Stimulated activated CD4-positive, alpha-beta T cell treated with anti-CD3 and anti-CD28 coated beads, Interleukin-4, amount 100 ng/mL, for 48 hours (primary cell): Measurements from ENCODE around the gene ATG9A.
"Not testable (repeated sequence)": the region's sequence is repeated elsewhere in the genome, so short reads cannot be mapped to it uniquely, and the experiment has no call there.

ENCODE experiments used
- DNase-seq, 2 donors: peaks; one replicate each; pipeline ENCODE4 v3.0.0-alpha.2; 2020; ENCODE audit warnings: low read depth in 2 of 2

ATG9A gene, protein sequence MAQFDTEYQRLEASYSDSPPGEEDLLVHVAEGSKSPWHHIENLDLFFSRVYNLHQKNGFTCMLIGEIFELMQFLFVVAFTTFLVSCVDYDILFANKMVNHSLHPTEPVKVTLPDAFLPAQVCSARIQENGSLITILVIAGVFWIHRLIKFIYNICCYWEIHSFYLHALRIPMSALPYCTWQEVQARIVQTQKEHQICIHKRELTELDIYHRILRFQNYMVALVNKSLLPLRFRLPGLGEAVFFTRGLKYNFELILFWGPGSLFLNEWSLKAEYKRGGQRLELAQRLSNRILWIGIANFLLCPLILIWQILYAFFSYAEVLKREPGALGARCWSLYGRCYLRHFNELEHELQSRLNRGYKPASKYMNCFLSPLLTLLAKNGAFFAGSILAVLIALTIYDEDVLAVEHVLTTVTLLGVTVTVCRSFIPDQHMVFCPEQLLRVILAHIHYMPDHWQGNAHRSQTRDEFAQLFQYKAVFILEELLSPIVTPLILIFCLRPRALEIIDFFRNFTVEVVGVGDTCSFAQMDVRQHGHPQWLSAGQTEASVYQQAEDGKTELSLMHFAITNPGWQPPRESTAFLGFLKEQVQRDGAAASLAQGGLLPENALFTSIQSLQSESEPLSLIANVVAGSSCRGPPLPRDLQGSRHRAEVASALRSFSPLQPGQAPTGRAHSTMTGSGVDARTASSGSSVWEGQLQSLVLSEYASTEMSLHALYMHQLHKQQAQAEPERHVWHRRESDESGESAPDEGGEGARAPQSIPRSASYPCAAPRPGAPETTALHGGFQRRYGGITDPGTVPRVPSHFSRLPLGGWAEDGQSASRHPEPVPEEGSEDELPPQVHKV

DNA sequence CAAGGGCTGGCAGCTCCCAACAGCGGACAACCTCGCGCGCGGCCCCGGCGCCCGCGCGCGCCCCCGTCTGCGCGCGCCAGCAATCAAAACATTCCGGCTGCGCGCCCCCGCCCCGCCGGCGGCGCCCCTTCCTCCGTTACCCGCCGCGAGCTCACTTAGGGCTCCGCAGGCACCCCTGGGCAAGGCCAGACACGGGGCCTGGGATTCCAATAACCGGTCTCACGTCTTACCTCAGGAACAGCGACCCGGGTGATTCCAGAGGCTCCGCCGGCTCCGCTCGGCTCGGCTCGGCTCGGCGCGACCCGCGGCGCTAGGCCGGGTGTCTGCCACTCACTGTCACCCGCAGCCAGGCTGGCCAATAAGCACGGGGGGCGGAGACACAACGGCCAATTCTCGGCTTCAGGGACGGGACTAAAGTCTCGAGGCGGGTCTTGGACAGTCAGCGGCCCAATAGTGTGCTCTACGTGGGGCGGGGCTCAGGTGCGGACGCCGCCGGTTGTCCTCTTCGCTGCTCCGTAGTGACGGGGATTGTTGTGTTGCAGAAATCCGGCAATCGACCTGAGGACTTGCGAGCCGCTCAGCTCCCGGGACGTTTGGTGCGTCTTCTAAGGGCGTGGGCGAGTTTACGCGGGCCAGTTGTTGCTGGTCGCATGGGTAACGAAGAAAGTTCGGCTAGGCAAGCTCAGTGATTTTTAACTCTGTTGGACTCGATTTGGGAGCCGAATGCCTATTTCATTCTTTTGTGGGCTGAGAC is at the start of gene ATG9A, which contains the start of gene ANKZF1:
ATG9A (minus strand) TSS at position 332 of the 754 bp plus-strand sequence. CDS start 1,612 bp downstream, outside the sequence.
ANKZF1 (plus strand) TSS at position 502 of the 754 bp plus-strand sequence. CDS start 452 bp downstream, outside the sequence.
- peak; percentile 95 to 99 for DNase-seq

DNA sequence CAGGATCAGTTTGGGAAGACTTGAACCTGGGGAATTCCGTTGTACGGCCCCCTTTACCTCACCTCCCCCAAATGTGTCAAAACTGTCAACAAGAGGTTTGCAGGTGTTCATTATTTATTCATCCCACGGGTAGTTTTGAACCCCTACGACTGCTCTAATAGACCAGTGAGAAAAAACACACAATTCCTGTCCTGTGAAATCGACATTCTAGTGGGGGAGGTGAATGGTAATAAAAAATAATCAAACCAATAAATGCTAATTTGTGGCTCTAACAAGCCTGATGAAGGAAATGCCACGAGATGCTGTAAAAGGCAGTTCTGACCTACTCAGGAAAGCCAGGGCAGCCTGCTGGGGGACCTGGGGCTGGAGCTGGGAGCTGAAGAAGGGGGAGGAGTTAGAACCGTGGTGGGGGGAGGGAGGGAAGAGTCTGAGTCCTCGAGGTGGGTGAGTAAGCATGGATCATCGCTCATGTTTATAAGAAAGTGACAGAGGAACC is 49.3 kb upstream of the ATG9A start:
- DNase-seq = no peak

DNA sequence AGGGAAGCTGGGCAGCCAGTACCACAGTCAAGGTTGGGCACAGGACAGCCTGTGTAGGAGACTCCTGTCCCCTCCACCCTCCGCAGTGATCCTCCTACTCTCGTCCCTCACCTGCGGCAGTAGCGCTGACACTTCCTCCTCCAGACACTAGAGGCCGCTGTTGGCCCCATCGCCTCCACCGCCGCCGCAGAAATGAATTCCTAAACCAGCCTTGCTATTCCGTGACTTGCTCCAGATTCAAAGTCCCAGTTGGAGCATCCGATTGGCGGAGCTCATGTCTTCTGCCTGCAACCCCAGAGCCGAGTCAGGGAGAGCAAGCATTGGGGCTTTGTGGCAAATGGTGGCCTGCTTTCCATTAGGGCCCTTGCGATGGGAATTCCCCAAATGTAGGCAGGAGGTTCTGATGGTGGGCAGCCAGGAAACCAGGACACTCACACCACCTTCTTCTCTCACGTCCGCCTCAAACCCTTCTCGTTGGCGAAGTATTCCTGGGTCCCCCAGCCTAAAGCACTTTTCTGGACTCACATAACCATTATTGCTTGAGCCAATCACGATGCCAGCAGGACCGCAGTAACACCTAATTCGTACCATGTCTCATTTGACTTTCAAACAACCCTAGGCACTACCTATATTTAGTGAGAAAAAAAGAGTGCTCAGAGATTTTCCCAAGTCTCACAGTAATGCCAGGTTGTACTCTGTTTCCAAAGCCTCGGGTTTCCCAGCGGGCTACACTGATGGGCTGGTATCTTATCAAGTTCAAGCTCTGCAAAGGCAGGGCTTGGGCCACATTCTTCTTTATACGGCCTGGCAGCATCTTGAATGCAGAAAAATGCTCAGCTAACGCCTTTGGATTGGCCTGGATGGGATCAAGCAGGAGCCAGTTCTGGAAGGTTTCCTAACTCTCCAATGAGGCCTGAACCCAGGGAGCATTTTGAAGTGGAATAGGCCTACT is 48.5 kb upstream of the ATG9A start:
- DNase-seq = peak; percentile 57 to 66

DNA sequence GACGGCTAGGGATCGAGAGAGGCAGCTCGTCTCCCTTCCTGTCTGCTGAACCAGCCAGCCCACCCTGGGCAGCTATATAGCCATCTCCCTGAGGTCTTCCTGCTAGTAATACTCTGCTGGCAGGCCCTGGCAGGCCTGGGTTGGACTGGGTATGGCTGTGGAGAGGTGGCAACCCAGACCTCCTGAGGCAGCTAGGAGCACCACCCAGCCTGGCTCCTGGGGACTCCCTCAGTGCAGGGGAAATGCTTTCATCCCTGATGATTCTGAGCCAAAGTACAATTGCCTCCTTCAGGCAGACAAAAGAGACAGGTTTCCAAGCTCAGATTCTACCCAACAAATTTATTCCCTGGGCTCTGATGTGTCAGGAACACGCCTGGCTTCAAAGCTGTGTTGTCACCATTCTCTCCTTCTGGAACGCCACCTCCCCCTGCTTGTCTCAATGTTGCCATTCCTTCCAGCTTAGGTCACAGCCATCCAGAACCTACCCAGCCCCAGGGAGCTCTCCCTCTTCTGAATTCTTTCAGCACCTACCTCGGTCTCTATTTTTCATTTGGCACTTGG is 45.0 kb upstream of the ATG9A start:
- DNase-seq = no peak

DNA sequence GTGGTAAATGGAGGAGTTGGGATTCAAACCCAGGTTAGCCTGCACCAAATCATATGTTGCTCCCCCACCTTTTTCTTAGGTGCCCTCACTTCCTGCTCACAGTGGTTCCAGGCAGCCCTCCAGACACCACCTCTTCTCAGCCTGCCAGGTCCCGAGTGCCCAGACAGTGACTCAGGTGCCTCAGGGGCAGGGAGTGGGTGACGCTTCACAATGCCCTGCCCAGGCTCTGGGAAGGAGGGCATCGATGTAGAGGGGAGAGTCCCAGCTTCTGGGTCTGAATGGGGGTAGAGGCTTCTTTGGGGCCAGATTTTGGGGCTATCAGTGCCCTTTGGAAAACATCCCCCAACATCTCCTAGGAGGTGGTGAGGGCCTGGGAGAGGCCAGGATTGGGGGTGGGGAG is 44.5 kb upstream of the ATG9A start:
- no peak for DNase-seq

DNA sequence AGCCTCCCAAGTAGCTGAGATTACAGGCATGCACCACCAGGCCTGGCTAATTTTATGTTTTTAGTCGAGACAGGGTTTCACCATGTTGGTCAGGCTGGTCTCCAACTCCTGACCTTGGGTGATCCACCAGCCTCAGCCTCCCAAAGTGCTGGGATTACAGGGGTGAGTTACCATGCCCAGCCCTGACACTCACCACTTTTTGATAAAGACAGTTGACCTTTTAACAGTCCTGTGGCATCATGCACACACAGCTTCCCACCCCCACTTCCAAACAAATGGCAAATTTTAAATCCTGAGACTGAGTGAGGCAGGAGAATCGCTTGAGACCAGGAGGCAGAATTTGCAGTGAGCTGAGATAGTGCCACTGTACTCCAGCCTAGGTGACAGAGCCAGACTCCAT is 43.6 kb upstream of the ATG9A start:
- no peak for DNase-seq

DNA sequence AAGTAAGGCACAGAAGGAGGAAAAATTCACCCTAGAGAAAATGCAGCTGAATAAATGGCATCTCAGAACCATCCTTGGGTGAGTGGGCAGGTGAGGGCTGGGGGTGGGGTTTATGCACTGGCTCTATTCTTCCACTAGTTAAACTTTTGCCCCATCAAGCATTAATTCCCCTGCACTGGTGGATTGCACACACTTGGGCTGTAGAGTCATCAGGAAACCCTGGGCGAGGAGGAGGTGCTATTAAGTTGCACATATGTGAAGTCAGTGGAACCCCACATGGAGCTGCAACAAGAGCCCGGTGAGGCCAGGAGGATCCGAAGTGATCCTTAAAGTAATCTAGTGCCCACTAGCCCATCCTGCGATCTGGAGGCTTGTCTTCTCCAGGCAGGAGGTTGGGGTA is 42.9 kb upstream of the ATG9A start:
- no peak for DNase-seq

DNA sequence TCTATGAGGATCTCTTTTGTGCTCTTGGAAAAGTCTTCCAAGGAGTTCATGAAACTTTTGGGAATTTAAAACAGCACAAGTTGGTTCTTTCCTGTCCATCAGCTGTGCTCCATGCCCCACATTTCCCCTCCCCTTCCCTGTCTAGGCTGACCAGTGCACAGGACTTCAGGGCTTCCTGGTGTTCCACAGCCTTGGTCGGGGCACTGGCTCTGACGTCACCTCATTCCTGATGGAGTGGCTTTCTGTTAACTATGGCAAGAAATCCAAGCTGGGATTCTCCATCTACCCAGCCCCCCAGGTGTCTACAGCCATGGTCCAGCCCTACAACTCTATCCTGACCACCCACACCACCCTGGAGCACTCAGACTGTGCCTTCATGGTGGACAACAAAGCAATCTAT is 41.6 kb upstream of the ATG9A start:
- no peak for DNase-seq

DNA sequence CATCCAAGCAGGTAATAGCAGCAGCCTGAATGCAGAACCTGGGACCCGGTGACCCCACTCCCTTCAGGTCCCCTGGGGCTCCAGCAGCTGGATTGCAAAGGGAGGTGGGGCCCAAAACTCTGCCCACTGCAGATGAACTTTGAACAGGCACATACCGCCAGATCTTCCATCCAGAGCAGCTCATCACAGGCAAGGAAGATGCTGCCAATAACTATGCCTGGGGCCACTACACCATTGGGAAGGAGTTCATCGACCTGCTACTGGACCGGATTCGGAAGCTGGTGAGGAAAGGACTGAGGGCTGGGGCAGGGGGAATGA is 40.6 kb upstream of the ATG9A start:
- no peak for DNase-seq

DNA sequence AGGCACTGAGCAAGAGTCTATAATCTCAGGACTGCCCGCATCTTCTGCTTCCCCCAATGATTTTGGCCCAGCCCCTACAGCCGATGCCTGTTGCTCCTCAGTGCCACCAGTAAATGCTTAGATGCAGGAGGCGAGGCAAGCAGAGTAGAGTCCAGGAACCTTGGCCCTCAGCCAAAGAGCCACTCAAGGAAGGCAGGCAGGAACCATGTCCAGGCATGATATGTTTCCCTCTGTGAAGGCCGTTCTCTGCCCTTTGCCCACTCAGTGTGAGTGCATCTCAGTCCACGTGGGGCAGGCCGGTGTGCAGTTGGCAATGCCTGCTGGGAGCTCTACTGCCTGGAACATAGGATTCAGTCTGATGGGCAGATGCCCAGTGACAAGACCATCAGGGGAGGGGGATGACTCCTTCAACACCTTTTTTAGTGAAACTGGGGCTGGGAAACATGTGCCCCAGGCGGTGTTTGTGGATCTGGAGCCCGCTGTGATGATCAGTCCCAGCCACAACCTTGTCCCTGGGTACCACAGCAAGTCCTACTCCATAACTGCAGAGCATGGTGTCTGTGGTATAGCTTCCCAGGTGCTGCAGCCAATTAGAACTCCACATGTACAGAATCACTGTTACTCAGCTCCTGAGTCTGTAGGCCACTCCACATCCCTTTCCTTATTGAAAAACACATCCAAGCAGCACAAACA is 40.1 kb upstream of the ATG9A start:
- DNase-seq = no peak

DNA sequence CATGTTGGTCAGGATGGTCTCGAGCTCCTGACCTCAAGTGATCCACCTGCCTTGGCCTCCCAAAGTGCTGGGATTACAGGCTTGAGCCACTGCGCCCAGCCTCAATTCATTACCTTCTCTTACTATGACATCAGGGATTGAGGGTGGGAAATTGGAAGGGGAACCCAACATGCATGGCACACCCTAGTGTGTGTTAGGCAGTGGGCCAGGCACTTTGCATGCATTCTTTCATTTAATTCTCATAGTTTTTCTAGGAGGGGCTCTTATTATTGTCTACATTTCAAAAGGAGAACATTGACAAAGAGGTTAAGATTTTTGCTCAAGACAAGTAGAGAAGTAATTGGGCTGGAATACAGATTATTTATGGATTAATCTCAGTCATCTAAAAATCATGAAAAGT is 38.9 kb upstream of the ATG9A start:
- no peak for DNase-seq

DNA sequence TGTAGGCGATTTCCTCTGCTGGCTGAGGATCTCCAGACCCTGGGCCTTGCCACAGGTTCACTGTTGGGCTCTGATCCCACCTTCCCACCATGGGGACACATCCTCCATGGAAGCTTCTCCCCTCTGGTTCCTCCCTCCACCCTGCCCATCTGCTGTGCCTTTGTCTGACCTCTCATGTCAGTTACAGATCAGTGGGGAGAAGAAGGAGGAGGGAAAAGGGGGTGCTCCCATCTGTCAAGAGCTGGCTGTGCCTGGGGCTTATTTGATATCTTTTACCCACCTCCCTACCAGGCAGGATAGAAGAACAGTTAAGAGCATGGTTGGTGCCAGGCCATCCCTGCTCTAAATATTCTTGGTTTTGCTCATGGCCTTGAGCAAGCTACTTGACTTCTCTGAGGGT is 37.5 kb upstream of the ATG9A start:
- no peak for DNase-seq

DNA sequence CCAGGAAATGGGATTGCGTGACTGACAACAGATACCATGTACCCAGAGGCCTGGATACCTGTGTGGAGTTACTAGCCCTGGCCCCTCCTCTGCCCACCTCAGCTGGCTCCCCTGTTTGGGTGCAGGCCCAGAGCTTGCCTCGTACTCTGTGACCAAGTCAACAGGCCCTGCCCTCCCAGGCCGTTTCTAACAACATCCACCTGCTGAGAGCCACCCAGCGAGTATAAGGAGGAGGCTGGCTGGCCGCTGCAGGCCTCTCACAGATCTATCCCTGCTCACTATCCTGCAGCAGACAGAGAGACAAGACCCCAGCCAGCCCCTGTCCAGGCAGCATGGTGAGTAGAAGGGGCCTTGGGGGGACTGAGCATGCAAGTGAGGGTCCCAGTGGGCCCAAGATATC is 36.8 kb upstream of the ATG9A start:
- no peak for DNase-seq

DNA sequence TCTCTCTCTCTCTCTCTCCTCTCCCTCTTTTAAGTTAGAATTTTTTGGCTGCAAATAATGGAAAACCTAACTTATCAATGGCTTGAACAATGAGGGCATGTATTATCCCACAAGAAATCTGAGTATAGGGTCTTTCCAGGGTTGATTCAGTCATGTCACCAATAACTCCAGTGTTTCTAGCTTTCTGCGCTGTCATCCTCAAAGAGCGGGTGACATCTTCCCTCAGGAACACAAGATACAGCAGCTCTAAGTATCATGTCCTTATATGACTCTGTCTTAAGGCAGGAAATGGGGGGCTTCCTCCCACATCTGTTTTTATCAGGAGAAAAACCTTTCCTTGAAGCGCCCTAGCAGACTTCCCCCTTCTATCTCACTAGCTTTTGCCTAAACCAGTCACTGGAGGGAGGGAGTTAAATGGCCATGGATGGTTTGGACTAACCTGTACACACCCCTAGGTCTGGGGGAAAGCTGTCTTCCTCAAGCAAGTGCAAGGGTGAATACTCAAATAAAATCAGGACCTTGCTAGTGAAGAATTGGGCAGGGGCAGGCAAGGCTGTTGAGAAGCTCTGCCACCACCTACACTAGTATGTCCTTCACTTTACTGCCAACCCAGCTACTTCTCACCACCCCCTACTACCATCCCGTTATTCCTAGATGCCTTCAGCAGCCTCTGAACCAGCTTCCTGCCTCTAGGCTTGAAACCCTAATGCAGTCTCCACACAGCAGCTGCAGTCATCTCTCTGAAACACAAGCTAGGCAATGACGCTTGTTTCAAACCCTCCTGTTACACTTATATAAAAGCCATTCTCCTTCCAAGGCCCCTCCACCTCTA is 31.8 kb upstream of the ATG9A start:
- DNase-seq = no peak

DNA sequence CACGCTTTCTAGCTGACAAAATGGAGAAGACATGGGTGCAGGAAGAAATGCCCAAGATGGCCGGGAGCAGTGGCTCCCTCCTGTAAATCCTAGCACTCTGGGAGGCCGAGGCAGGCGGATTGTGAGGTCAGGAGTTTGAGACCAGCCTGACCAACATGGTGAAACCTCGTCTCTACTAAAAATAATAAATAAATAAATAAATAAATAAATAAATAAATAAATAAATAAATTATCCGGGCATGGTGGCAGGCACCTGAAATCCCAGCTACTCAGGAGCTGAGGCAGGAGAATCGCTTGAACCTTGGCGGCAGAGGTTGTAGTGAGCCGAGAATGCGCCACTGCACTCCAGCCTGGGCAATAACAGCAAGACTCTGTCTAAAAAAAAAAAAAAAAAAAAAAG is 29.5 kb upstream of the ATG9A start:
- not testable (repeated sequence) for DNase-seq

DNA sequence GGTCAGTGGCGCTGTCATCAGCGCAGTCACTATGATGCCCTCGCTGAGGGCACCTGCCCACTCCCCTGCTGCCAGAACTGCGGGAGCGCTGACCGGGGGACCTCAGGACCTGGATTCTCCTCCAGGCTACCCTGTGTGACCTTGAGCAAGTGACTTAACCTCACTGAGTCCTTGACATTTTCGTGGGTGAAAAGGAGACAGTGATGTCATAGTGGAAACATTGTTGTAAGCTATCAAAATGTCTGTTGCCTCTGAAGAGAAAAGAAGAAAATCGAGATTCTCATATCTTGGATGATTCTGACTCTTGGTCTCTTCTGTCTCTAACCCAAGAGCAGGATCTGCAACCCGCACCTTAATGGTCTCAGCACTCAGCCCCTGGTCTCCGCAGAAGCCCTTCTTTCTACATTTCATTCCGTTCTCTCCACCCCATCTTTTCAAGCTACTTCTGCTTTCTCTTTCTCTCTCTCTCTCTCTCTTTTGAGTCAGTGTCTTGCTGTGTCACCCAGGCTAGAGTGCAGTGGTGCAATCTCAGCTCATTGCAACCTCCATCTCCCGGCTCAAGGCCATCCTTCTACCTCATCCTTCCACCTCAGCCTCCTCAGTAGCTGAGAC is 25.3 kb upstream of the ATG9A start:
- no peak for DNase-seq

DNA sequence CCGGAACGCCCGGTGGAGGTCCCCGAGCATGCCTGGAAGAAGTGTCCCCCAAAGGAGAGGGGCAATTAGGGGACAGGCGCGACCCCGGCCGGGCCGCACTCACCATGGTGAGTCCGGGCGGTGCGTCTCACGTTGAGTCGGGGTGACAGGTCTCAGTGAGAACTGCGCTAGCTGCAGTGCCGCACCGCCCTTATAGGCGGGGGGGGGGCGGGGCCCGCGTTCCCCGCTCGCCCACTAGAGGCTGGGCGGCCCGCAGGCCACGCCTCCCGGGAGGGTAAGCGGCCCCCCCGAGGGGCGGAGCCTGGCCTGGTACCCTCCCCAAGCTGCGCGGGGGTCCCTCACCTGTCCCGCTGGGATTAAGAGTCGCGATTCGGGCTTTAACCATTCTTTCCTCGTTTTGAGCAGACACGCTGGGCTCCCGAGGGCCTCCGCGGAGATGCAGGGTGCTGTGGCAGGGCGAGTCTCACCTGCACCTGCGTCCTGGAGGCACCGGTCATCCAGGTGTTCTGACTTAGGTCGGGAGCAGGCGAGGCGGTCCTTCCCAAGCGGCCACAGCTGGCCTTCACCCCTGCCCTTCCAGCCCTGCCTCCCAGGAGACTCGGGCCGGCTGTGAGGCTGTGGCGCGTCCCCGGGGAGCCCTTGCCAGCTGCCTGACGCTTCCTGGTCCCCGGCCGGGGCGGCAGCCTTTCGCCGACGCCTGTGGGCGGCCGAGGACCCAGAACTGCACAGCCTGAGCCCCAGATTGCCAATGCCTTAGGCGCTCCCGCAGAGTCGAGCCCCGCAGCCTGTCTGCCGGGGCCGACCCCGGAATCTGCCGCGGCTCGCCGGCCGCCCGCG is 24.5 kb upstream of the ATG9A start, which contains the start of gene TUBA4A:
TUBA4A (minus strand) TSS at position 166 of the 837 bp plus-strand sequence; CDS start at position 106, 60 bp downstream.
- peak; percentile 84 to 86 for DNase-seq
